Renal cortex interstitium (tissue), 11 donors: ENCODE results near the gene STARD13. TPM values are rescaled to one million over a fixed set of nuclear protein-coding genes. Genes with fewer than 3 reads are reported as not detected.

Experiments
- DNase-seq, 11 donors: peaks; one replicate each; pipeline ENCODE4 v3.0.0-alpha.2; 2013; ENCODE audit warnings: low read depth in 9 of 11, low spot score in 4 of 11; ENCODE audit errors: extremely low read depth in 1 of 11
- polyA plus RNA-seq, 3 donors: library from polyadenylated mRNA; unstranded; fragments of 120-200 nt; gene quantifications; one replicate each; pipeline ENCODE4 v1.2.1, GENCODE V29; 2013; ENCODE audit not compliant: insufficient read length in 3 of 3

Gene STARD13
- polyA plus RNA-seq, 3 donors, result 21.4 to 33.0 (median 21.6) TPM

- DNase-seq, result no peak
These were observed 3.5 kb downstream of the STARD13 start for GRCh38 chr13:33281951-33282595.

GRCh38 chr13:33280923-33281322 is 4.6 kb downstream of the STARD13 start:
- DNase-seq, result no peak

DNA sequence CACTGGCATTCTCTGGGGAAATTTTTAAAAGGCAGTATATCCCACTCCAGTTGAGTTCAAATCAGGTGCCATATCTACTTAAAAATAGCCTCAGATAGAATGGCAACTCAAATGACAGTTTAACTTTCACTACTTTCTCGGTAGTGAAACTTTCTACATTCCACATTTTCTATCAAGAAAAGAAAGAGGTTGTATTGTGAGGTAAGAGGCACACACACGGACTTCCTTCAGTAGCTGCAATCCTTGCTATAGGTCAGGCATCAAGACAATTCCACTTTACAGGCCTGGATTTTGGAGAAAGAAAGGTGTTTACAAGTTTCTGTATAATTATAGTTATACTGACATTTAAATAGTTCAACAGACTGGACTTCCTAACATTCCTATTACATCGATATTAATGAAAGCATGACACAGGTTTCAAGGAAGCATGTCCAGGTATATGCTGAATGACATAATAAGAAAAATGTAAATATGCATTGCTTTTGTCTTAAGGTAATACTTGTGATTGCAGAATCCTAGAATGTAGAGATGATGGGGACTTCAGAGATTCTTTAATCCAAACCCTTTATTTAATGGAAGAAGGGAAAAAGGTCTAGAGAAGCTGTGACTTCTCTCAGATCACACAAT is 5.2 kb downstream of the STARD13 start:
- DNase-seq, result no peak

GRCh38 chr13:33279414-33280278 is 5.9 kb downstream of the STARD13 start:
- DNase-seq, result no peak

DNA sequence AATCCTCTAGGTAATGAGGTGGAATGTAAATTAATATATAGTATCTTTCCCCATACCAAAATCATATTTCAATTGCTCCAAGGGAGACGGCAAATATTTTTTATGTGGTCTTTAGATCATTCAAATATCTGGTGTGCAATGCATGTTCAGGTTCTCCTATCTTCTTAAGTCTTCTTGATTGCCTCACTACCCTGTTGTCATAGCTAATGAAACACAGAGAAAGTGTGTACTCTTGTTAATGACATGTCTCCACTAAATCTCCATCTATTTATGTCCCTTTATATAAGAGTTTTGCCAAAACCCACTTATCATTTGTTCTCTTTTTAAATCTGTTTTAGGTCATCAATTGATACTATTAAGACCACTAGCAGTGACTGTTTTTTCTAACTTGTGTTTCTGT is 6.6 kb downstream of the STARD13 start:
- DNase-seq, result no peak

- DNase-seq, result no peak
These were observed 7.6 kb downstream of the STARD13 start for GRCh38 chr13:33277946-33278345.

GRCh38 chr13:33277037-33277740 is 8.4 kb downstream of the STARD13 start:
- no peak for DNase-seq

GRCh38 chr13:33276570-33276969 is 9.0 kb downstream of the STARD13 start:
- DNase-seq, result no peak

DNA sequence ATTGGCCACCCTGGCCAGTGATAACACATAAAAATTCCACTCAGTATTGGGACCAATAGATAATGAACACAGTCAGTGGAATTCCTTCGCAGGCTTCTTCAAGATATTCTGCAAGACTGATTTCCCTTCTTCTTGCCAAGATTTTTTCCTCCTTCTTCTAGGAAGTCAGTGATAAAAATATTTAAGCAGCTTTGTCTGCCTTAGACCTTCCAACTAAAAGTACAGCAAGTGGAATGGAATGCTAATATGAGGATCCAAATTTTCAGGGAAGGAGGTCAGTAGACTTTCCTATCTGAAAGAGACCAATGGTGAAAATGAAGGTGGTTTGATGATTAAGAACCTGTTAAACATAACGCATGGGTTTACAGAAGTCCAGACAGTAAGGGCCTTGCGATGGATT is 9.6 kb downstream of the STARD13 start:
- DNase-seq, result no peak

DNA sequence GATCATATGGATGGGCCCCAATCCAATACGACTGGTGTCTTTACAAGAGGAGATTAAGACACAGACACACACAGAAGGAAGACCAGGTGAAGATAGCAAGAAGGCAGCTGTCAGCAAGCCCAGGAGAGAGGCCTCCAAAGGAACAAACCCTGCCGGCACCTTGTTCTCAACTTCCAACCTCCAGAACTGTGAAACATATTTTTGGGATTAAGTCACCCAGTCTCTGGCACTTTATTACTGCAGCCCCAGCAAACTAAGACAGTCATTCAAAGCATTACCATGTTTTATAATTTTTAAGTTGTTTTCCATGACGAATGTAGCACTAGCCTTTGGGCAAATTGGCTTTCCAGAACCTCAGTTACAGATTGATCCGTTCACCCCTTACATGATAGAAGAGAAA is 11.3 kb downstream of the STARD13 start:
- no peak for DNase-seq

- no peak for DNase-seq
These were observed 12.9 kb downstream of the STARD13 start for GRCh38 chr13:33272531-33273124.

DNA sequence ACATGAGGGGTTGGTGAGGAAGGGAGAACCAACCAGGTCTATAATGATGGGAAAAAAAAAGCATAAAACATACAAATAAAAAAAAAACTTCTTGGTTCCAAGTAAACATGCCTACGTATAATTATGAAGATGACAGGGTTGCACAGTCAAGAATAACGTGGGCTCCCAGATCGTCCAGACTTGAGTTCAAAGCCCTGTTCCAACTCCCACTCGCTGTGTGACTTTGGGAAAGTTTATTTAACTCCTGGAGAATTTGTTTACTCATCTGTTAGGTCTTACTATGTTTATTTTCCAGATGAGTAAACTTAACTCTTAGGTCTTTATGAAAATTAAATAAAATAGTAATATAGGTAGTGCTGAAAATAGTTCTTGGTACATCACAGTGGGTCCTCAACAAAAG is 13.8 kb downstream of the STARD13 start:
- no peak for DNase-seq

- no peak for DNase-seq
These were observed 14.5 kb downstream of the STARD13 start for GRCh38 chr13:33270895-33271538.

- no peak for DNase-seq
These were observed 19.9 kb downstream of the STARD13 start for GRCh38 chr13:33265607-33266006.

DNA sequence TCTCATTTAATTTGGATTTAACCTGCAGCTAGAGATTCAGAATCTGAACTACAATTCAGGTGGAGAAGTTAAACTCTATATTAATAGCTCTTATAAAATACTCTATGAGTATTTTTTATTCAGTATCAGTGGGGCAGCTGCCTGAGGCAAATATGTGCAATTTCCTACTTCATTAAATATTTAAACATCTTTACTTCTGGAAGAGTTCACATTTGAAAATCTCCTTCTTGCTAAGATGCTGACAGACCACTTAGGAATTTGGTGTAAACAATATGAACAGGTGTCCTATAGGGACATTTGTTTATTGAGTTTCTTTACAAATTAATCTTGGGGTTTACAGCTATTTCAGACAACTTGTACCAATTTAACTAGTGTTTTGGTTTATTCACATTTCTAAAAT is 20.4 kb downstream of the STARD13 start:
- DNase-seq, result no peak

- no peak for DNase-seq
These were observed 21.0 kb downstream of the STARD13 start for GRCh38 chr13:33264620-33264978.

DNA sequence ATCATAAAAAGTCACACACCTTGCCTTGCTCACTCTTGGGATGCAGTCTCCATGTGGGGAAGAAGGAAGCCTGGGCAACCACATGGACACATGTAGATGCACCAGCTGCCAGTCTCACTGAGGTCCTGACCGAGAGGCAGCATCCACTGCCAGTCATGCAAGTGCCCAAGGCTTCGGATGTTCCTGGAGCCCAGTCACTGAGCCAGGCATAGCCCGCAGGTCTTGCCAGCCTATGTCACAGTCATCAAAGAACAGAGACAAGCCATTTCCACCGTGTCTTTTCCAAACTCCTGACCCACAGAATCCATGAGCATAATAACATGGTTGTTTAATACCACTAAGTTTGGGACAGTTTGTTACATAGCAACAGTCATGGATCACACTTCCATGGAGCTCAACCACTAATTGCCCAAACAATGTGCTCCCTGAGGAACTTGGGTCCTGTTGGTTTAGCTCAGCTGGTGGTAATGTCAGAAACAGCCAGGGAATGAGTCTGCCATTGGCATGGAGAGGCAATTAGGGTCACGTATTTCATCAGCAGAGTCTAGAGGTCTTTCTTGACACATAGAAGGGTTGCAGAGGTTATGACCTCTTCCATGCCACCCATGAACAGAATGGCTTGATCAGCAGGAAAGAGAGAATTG is 21.5 kb downstream of the STARD13 start:
- DNase-seq, result no peak

DNA sequence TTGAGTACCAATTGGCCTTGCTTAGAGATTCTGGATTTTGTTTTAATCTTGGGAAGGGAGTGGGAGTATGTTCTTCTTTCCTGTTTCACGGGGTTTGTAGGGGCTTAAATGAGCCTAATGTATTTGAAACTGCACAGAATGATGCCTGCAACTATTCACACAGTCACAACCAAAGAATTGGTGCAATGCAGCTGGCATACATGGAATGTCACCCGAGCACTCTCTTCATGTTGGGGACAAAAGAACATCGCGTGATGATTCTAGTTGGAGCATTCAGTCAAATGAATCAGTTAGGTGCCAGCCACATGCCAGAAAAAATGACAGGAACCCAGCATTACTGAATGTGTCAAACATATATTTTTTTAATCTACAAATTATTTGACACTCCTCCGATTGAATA is 22.1 kb downstream of the STARD13 start:
- DNase-seq, result no peak
